IPS DF 6.9 (cell line): ENCODE results near the gene ZNF655.
A peak's percentile ranks its signal among the peaks of the same experiment; 100 is the strongest.

Source experiments
- DNase-seq: peaks from one replicate; pipeline ENCODE4 v3.0.0-alpha.2; 2013; ENCODE audit warnings: low read depth, low spot score
- H3K27ac ChIP-seq: one replicate; pipeline ENCODE4 v1.5.1; 2013; ENCODE audit warnings: low read length, control low read depth
- H3K27me3 ChIP-seq: 2 replicates; pipeline ENCODE4 v1.6.1; 2013; ENCODE audit warnings: mild to moderate bottlenecking, low read length; ENCODE audit not compliant: control insufficient read depth, insufficient read depth
- H3K36me3 ChIP-seq: 2 replicates; pipeline ENCODE4 v1.6.1; 2013; ENCODE audit warnings: low read length; ENCODE audit not compliant: control insufficient read depth, insufficient read depth
- H3K4me1 ChIP-seq: 2 replicates; pipeline ENCODE4 v1.6.1; 2013; ENCODE audit warnings: low read length; ENCODE audit not compliant: control insufficient read depth, insufficient read depth
- H3K4me3 ChIP-seq: 2 replicates; pipeline ENCODE4 v1.5.1; 2013; ENCODE audit warnings: mild to moderate bottlenecking, low read length
- H3K9me3 ChIP-seq: 2 replicates; pipeline ENCODE4 v1.6.1; 2013; ENCODE audit warnings: low read length, inconsistent platforms; ENCODE audit not compliant: control insufficient read depth, insufficient read depth
- WGBS: extraction: QIAGEN DNeasy Blood & Tissue Kit; methylation state at CpG from one replicate; pipeline ENCODE4 v1.1.7; 2013; ENCODE audit warnings: mixed read lengths, missing lambda C conversion rate; ENCODE audit not compliant: insufficient read length, insufficient coverage; 5-methylcytosine and 5-hydroxymethylcytosine counted together

ZNF655 gene

GRCh38 chr7:99558306-99559174 is at the start of gene ZNF655:
TSS of gene ZNF655 (plus strand) at chr7:99558642. CDS start at chr7:99560560, 1,918 bp downstream.
- peak; percentile 71 for DNase-seq
- Histone ChIP-seq H3K27ac (no peak within 1 kb of the TSS), H3K4me3 (peak within 1 kb of the TSS; percentile 99), H3K9me3 (no peaks in the 10 kb centered on the region), H3K27me3 (no peaks in the 10 kb centered on the region), H3K36me3 (peaks cover 10% of the 10 kb centered on the region; the same call in 1 of the 2 replicates), H3K4me1 (no peaks in the 10 kb centered on the region)
- no CpG with 5 or more reads among the region's 73 CpGs for WGBS

GRCh38 chr7:99514050-99514449 is 44.4 kb upstream of the ZNF655 start:
- Histone ChIP-seq H3K27me3 (no peaks in the 10 kb centered on the region; the same call in 1 of the 2 replicates), H3K36me3 (peaks cover 10% of the 10 kb centered on the region; the same call in 1 of the 2 replicates), H3K27ac (no peak overlapping the region)

GRCh38 chr7:99521399-99521798 is 37.0 kb upstream of the ZNF655 start:
- H3K9me3 ChIP-seq = no peaks in the 10 kb centered on the region
- no peak for DNase-seq
- H3K36me3 ChIP-seq = peaks cover 10% of the 10 kb centered on the region; the same call in 1 of the 2 replicates
- H3K27me3 ChIP-seq = no peaks in the 10 kb centered on the region; the same call in 1 of the 2 replicates
- no CpG with 5 or more reads among the region's 3 CpGs for WGBS
- H3K4me1 ChIP-seq = no peaks in the 10 kb centered on the region
- H3K4me3 ChIP-seq = no peak overlapping the region
- no peak overlapping the region for H3K27ac ChIP-seq

More at GRCh38 chr7:99514050-99514449, 44.4 kb upstream of the ZNF655 start:
- no CpG with 5 or more reads among the region's 1 CpG for WGBS
- Histone ChIP-seq H3K9me3 (no peaks in the 10 kb centered on the region), H3K4me3 (no peak overlapping the region), H3K4me1 (no peaks in the 10 kb centered on the region)
- DNase-seq = no peak

- H3K36me3 ChIP-seq = peaks cover 9% of the 10 kb centered on the region
- DNase-seq = no peak
Measured at GRCh38 chr7:99525713-99526440, 32.6 kb upstream of the ZNF655 start.

GRCh38 chr7:99531354-99531765 is 27.1 kb upstream of the ZNF655 start:
- Histone ChIP-seq H3K27me3 (no peaks in the 10 kb centered on the region), H3K27ac (no peak overlapping the region), H3K4me3 (no peak overlapping the region), H3K36me3 (peaks cover 21% of the 10 kb centered on the region), H3K9me3 (peaks cover 10% of the 10 kb centered on the region), H3K4me1 (no peaks in the 10 kb centered on the region)
- no CpG with 5 or more reads among the region's 12 CpGs for WGBS
- no peak for DNase-seq

More at GRCh38 chr7:99525713-99526440, 32.6 kb upstream of the ZNF655 start:
- Histone ChIP-seq H3K4me3 (no peak overlapping the region), H3K27ac (no peak overlapping the region), H3K9me3 (no peaks in the 10 kb centered on the region), H3K4me1 (no peaks in the 10 kb centered on the region), H3K27me3 (no peaks in the 10 kb centered on the region)
- no CpG with 5 or more reads among the region's 21 CpGs for WGBS

- H3K9me3 ChIP-seq = peaks cover 12% of the 10 kb centered on the region
- DNase-seq = no peak
- no peak overlapping the region for H3K4me3 ChIP-seq
- no CpG with 5 or more reads among the region's 2 CpGs for WGBS
- H3K27me3 ChIP-seq = no peaks in the 10 kb centered on the region
- H3K27ac ChIP-seq = no peak overlapping the region
- peaks cover 16% of the 10 kb centered on the region for H3K36me3 ChIP-seq
- no peaks in the 10 kb centered on the region for H3K4me1 ChIP-seq
Measured at GRCh38 chr7:99535667-99536066, 22.8 kb upstream of the ZNF655 start.

- no peaks in the 10 kb centered on the region for H3K36me3 ChIP-seq
- no CpG with 5 or more reads among the region's 7 CpGs for WGBS
- no peak overlapping the region for H3K27ac ChIP-seq
- no peak overlapping the region for H3K4me3 ChIP-seq
- DNase-seq = no peak
- H3K9me3 ChIP-seq = peaks cover 2% of the 10 kb centered on the region
- no peaks in the 10 kb centered on the region for H3K4me1 ChIP-seq
- H3K27me3 ChIP-seq = no peaks in the 10 kb centered on the region
Measured at GRCh38 chr7:99539213-99539811, 19.1 kb upstream of the ZNF655 start.

GRCh38 chr7:99540542-99540941 is 17.9 kb upstream of the ZNF655 start:
- H3K4me1 ChIP-seq = no peaks in the 10 kb centered on the region
- H3K27me3 ChIP-seq = no peaks in the 10 kb centered on the region
- H3K9me3 ChIP-seq = peaks cover 2% of the 10 kb centered on the region
- DNase-seq = no peak
- WGBS = no CpG with 5 or more reads among the region's 5 CpGs
- H3K27ac ChIP-seq = no peak overlapping the region
- H3K4me3 ChIP-seq = no peak overlapping the region
- no peaks in the 10 kb centered on the region for H3K36me3 ChIP-seq

GRCh38 chr7:99541212-99541611 is 17.2 kb upstream of the ZNF655 start:
- DNase-seq = no peak
- Histone ChIP-seq H3K9me3 (peaks cover 2% of the 10 kb centered on the region), H3K27me3 (no peaks in the 10 kb centered on the region), H3K4me3 (no peak overlapping the region), H3K36me3 (no peaks in the 10 kb centered on the region), H3K27ac (no peak overlapping the region), H3K4me1 (no peaks in the 10 kb centered on the region)
- no CpG with 5 or more reads among the region's 9 CpGs for WGBS

GRCh38 chr7:99543081-99543671 is 15.3 kb upstream of the ZNF655 start:
- WGBS = no CpG with 5 or more reads among the region's 34 CpGs
- no peak overlapping the region for H3K4me3 ChIP-seq
- H3K36me3 ChIP-seq = peaks cover 3% of the 10 kb centered on the region; the same call in 1 of the 2 replicates
- no peak for DNase-seq
- peaks cover 2% of the 10 kb centered on the region for H3K9me3 ChIP-seq
- no peak overlapping the region for H3K27ac ChIP-seq
- no peaks in the 10 kb centered on the region for H3K4me1 ChIP-seq
- no peaks in the 10 kb centered on the region for H3K27me3 ChIP-seq
